Hippocampal formation (tissue), 2 donors: ENCODE measurements around the gene TMEM63B.
"Not testable (repeated sequence)": the region's sequence is repeated elsewhere in the genome, so short reads cannot be mapped to it uniquely, and the experiment has no call there.

ENCODE experiments used
- DNase-seq, 2 donors: peaks; one replicate each; lab custom pipeline; 2025; lab: John Stamatoyannopoulos, UW

TMEM63B gene

DNA sequence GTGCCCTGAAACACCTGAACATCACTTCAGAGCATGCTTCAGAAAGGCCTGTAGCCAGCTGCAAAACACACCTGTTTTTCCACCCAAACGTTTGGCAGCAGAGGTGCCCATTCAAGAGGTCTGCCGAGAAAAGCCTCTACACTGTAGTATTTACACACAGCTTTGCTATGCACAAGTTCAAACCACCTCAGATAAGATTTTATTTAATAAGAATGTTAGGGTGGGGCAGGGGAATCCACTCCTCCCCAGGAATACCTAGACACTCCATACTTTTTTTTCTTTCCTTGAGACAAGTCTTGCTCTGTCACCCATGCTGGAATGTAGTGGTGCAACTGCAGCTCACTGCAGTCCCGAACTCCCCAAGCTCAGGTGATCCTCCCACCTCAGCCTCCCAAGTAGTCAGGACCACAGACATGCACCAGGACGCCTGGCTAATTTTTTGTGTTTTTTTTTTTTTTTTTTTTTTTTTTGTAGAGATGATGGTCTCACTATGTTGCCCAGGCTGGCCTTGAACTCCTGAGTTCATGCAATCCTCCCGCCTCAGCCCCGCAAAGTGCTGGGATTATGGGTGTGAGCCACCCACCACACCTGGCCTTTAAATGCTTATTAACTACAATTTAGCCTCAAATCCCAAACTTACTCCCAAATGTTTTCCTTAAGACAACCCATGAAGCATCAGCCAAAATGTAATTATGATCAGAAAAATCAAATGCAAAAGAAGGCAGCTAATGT, 9.8 kb upstream of the TMEM63B start:
- no peak for DNase-seq

DNA sequence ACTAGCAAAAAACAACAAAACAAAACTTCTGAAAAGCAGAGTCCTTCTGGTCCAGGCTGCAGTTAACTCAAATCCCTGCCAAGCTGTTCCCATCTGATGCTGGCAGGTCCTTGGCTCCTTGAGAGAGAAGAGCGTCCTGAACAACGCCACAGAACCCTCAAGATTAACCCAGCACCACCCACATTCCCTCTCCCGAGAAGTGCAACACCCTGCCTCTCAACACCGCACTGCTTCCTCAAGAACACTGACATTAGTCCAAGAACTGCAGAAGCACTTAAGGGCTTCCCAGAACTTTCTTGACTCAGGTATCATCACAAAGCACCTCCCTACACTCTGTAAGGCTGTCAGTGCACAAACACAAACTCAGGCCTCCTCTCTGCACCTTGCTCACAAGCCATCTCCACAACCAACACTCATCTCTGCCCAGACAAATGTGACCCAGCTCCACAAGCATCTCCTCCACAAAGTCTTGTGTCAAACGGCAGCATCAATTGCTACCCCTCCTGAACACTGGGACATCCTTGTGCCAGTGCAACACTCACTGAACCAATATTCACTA, 7.6 kb upstream of the TMEM63B start:
- DNase-seq, result no peak

DNA sequence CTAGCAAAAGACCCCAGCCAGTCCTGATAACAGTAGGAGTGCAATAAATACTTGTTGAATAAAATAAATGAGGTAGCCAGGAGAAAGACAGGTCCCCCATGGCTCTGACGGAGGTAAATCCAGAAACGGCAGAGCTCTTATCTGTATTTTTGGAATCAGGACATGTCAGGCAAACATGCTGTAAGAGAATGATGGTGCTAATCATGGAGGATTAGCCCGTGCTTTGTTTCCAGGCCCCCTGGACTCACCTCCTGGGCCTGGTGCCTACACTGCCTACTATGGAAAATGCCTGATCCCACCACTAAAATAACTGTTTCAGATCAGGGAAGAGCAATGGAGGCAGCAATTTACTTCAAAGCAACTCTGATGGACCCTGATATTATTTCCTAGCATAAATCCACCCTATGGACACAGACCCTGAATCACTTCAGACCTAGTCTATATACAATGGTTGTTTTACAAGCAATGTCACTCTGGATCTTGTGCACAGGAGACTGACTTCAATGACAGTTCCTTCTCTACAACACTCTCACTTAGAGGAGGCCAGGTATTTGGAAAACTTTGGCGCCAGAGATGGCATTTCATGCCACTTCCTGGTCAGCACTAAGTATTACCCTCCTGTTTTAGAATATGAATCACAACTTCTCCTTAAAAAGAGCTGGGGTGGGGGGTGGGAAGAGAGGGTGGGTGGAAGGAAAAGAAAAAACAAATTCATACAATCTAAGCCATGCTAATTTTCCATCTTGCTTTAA, 6.5 kb upstream of the TMEM63B start:
- no peak for DNase-seq

DNA sequence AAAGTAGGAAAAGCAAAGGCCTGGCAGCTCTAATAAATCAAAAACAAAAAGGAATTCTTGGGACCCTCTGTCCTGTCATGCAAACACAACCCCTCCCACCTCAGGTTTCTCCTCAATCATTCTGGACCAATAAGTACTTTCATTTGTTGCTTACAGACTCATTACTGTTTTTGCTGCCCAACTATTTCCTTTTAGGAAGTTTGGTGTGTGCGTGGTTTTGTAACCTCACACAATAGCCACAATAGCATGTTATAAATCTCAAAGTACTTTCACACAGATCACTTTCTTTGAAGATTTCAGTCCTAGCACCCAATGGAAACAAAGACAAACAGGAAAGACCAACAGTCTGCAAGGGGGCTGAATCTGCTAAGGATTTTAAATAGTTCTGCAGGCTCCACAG, 4.6 kb upstream of the TMEM63B start:
- no peak for DNase-seq

DNA sequence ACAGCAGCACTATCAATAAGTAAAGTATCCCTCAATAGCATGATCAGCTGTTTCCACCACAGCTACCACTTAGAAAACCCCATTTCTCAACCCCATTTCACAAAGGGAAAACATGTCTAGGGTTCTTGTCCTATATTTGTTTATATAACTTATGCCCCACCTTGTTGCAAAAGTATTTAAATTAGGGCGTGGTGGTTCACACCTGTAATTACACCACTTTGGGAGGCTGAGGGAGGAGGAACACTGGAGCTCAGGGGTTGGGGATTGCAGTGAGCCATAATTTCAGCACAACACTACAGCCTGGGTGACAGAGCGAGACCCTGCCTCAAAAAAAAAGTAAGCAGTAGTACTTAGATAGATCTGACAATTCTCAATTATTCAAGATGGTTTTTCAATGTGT, 3.8 kb upstream of the TMEM63B start:
- no peak for DNase-seq

DNA sequence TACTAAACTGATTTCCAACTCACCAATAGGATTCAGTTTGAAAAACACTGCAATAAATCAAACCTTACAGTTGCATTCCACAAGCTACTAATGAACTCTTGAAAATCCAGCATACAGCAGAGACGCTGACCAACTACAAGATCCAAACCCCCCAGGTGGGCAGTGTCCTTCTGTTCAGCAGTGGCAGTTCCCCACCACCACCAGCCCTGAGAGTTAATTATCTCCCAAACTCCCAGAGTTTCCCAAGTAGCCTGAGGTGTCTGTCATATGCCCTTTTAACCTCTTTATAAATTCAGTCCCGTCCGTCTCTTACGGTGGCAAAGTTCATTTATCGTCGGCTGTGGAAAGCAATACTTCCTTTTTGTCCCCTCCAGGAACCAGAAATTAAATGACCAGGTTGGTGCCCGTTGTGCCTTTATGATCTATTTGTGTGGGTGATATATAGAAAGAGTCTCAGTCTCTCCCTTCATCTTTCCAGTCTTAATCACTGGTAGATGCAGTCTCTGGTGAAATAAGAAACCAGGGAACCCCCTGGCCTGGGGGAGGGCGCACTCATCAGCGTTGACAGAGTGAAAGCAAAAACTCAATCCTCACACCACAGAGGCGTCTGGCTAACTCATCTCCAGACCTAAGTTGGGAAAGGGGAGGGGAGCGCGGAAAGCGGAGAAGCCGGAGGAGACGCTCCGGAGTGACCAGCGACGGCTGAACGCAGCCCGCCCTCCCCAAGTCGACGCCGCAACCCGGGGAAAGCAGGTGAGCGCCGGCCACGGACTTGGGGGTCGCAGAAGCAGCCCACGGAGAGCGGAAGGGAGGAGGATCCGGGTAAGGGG, 819 bp upstream of the TMEM63B start:
- no peak for DNase-seq

DNA sequence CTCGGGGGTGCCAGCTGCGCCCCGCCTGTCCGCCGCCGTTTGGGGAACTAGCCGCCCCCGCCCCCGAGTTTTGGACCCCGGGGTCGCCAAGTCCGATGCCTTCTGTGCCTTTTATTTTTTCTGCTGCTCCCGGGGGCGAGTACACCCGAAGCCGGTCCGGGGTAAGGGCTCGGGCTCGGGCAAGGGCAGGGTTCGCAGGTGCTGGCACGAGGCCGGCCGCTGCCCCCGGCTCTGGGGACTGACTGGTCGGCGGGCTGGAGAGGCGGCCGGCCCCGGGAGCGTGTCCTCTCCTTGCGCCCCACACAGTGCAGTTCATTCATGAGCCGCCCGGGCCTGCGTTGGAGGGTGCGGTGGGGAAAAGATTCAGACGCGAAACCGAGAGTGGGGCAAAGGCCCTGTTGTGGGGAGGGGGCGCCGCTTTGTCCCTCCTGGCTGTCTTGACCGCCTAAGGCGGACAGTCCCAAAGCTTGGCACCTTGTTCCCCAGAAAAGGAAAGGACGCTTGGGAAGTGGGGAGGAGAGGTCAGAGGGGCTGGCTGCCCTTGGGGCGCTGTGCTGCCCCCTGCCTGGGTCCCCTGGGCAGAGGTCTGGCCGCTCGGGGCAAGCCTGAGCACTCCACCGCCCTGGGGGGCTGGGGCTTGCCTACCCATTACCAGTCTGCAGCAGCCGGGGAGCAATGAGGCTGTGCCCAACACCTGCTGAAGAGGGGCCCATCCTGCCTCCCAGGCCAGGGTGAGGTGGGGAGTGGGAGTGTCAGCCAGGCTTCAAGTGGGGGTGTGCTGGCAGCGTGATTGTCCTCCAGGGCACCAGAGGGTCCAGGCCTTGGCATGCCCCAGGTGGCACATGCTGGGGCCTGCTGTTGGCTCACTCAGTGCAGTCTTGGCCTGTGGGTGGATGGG, 915 bp downstream of the TMEM63B start:
- no peak for DNase-seq

DNA sequence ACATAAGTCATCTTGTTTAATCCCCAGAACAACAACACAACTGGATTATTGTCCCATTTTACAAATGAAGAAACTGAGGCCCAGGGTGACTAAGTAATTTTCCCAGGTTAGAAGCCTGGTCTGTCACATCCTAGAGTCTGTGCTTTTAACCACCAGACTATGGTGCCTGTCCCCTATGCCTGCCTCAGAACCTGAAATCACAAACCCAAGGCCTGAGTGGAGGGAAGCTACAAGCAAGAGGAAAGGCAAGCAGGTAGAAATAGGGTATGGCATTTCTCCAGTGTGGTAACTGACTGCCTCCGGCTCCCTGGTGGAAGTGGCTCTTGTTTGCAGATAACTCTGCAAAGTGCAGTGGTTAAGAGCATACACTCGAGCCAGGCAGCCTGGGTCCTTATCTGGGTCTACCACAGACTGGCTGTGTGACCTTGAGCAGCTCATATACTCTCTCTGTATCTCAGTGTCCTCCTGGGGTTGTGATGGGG, 2.5 kb downstream of the TMEM63B start:
- no peak for DNase-seq

DNA sequence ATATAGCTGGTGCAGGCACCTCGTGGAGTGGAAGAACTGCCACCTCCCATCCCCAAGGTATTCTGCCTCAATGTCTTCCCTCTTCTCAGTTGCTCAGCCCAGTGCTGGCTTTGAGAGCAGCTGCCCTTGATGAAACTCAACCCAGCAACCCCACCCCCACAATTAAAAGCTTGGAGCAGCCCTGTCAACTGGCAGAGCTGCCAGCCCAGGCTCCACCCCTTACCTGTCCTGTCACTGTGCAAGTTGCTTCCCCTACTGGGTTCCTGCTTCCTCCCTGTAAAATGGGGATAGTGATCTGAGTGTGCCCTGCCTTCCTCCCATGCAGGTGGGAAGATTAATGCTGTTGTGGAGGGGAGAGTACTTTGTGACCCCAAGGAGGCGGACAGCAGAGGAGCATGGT, 4.5 kb downstream of the TMEM63B start:
- DNase-seq, result no peak

DNA sequence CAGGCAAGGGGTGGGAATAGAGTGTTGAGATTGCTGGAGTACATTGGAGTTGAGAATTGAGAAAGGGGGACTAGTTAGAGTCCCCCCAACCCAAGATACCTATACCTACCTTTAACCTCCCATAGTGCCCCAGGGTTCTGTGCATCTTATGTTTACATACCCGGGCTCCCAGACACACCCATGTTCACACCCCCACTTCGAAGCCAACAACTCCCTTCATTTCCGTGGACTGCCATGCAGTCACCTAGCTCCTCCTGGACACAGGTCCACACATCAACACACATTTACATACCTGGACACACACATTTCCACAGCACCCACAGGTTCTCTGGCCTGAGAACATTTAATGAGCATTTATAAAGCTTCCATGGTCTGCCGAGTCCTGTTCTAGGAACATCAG, 5.1 kb downstream of the TMEM63B start:
- DNase-seq, result no peak

DNA sequence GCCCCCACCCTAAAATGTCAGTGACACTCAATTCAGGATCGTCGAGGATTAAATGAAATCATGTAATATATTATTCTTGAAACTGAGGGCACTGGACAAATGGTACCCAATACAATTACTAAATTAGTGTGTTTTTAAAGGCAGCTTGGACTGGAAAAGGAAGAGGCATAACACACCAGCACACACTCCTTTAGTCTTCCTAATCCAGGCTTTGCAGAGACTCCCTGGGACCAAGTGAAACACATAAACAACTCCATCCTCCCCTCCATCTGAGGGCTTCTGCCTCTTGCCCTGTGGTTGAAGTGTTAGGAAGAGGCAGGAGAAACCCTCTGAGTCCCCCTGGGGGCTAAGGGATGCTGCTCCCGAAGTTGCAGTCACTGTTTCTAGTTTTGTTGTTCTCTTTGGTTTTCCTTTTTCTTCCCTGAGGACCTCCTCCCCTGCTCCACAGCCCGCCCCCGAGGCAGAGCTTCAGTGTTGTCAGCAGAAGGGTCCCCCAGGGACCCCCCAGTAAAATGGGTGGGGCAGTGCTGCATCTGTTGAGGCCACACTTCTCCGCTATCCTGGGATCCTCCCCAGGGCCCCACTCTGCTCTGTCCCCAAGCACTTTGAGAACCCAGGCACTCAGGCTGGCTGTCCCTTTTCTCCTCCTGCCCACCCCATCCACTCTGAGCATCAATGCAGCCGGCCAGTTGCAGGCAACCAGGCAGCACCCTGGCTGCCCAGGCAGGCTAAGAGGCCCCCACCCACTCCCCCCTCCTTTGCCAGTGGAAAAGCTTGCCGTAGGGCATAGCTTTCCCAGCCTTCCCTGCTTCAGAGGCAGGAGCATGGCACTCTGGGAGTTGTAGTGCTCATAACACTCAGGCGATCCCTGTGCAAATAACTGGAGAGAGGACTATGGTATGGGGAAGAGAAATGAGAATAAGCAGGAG, 5.9 kb downstream of the TMEM63B start:
- DNase-seq, result peak; percentile 32 to 52

DNA sequence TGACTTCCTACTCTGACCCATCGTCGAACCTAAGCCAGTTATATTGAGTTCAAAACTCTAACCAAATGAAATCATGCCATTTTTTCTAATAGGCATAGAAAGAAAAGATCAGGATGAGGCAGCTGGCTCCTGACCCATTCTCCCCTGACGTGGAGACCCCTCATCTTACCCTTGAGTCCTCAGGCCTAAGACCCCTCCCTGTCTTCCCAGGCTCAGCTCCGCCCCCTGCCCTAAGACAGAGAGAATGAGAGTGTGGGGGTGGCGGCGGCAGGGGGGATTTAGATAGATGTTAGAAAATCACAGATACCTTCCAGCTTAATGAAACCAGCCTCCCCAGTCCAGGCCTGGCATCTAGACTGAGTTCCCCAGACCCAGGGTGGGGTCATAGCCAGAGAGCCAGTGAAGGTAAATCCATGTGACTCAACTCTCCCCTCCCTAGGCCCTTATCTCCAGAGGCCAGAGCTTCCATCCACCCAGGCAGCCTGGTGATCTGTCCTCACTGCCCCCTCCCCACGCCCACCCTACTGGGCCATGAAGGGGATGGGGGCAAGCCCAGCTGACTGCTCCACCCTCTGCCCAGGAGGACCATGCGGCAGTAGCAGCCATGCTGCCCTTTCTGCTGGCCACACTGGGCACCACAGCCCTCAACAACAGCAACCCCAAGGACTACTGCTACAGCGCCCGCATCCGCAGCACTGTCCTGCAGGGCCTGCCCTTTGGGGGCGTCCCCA, 6.8 kb downstream of the TMEM63B start:
- DNase-seq, result no peak

DNA sequence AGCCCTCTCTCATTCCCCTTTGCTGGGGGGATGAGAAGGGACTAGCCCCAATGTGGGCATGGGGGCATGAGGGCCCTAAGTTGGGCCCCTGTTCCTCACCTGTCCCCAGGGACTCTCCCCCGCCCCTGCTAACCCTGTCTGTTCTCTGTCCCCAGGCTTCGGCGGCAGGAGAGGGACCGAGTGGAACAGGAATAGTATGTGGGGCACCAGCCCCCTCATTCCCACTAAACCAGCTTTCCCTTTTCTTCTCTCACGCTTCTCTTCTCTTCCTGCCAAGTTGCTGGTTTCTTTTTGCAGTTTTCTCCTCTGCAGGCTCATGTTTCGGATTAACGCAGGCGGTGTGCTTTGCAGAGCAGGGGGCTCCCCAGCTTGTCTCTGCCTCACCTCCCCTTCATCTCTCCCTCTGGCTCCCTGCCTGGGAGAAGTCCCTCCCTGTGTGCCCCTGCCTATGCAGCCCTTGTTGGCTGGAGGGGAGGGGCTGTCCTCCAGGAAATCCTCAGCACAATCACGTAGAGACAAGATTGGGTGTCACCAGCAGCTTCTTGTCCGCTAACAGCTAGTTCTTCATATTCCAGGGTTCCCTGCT, 7.9 kb downstream of the TMEM63B start:
- no peak for DNase-seq

DNA sequence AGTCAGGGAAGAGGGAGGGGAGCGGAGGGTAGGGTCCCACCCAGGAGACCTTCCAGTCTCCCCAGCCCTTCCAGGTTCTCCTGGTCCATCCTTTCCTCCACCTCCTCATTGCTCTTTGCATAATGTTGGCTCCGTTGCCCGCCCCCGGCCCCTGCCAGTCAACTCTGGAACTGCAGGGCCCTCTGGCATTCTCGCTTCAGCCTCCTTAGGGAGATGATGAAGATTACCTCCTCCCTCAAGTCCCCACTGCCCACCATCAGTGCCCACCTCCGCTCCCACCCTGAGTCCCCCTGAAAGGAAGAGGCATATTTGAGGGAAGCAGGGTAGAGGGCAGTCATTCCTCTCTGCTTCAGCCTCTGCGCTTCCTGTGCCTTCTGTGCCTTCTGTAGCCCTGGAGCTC, 8.5 kb downstream of the TMEM63B start:
- DNase-seq, result no peak

DNA sequence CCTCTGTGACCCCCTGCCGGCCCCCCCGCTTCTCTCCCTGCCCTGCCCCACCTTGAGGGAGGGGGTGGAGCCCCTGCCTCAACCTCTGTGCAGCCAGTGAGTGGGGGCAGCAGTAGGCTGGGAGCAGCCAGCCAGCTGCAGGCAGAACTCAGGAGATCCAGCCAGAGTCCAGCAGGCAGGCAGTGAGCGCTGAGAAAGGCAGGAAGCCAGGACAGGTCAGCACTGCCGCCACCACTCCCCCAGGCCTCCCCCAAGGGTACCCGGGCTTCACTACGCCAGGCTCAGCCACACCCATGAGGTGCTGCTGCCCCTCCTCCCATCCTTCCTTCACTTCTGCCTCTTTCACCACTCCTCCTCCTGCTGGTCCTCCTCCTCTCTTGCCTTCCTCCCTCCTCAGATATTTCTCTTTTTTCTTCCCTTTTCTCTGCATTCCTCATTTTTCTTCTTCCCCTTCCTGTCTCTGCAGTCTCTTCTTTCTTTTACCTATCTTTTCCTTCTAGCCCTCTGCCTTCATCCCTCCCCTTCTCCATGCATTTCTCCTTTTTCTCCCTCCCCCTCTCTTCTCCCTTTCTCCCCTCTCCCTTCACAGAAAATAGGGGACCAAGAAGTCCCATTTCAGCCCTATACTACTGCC, 11.5 kb downstream of the TMEM63B start:
- no peak for DNase-seq

DNA sequence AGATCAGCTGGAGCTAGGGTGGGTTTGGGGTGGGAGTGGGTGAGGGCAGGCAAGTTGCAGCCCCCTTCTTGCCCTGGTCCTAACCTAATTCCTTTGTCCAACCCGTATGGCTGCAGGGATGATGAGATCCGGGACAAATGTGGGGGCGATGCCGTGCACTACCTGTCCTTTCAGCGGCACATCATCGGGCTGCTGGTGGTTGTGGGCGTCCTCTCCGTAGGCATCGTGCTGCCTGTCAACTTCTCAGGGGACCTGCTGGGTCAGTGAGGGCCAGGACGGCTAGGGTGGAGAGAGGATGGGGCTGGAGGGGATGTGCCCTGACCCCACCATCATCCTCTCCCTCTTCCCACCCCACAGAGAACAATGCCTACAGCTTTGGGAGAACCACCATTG, 12.0 kb downstream of the TMEM63B start:
- DNase-seq, result no peak

DNA sequence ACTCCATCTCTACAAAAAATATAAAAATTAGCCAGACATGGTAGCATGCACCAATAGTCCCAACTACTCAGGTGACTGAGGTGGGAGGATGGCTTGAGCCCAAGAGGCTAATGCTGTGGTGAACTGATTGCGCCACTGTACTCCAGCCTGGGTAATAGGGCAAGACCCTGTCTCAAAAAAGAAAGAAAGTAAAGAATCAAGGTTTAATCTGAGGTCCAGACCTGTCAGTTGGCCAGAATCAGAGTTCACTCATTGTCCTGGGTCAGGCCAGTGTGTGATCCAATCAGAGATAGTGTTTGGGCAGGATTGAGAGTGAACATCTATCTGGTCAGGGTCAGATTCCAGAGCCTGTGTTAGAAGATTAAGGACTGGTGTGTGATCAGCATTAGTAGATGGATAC, 15.5 kb downstream of the TMEM63B start:
- DNase-seq, result no peak

DNA sequence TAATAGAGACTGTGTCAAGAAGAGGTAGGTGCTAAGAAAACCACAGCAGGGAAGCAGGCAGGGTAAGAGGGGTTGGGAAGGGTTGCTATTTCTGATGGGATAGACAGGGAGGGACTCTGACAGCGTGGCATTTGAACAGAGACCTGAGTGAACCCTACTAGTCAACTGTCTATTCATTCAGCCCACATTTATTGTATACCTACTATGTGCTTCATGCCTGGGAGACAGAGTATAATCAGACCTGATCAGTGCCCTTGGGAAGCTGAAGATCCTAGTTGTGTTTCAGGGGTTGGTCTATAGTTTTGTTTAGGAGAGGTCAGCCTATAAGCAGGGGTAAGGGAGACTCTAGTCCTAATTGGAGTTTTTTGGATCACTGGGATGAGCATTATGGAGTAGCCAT, 16.4 kb downstream of the TMEM63B start:
- no peak for DNase-seq

DNA sequence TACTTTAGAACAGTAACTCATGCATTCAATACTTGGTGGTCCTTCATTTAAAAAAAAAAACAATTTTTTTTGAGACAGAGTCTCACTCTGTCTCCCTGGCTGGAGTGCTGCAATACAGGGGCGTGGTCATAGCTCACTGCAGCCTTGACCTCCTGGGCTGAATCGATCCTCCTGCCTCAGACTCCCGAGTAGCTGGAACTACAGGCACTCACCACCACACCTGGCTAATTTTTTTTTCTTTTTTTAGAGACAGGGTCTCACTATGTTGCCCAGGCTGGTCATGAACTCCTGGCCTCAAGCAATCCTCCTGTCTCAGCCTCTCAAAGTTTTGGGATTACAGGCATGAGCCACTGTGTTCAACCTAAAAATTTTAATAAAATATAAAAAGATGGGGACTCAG, 17.2 kb downstream of the TMEM63B start:
- DNase-seq, result not testable (repeated sequence)
